NCI-H2196 treated with DMSO at 0.1 percent for 48 hours (cell line): ENCODE data around the gene TNS3.
"Not testable (repeated sequence)": the region's sequence is repeated elsewhere in the genome, so short reads cannot be mapped to it uniquely, and the experiment has no call there.

Source experiments
- DNase-seq: peaks from one replicate; lab custom pipeline; 2025; ENCODE audit not compliant: unreplicated experiment; lab: John Stamatoyannopoulos, UW

TNS3 gene

GRCh38 chr7:47543056-47543455 lies 38.9 kb downstream of the TNS3 start:
- DNase-seq: no peak

- DNase-seq: no peak
Measured at GRCh38 chr7:47542051-47542450, 39.9 kb downstream of the TNS3 start.

- not testable (repeated sequence) for DNase-seq
Measured at GRCh38 chr7:47541485-47541884, 40.4 kb downstream of the TNS3 start.

- no peak for DNase-seq
Measured at GRCh38 chr7:47540387-47541350, 41.2 kb downstream of the TNS3 start.

- no peak for DNase-seq
Measured at GRCh38 chr7:47540053-47540386, 41.9 kb downstream of the TNS3 start.

GRCh38 chr7:47539398-47540052 lies 42.4 kb downstream of the TNS3 start:
- no peak for DNase-seq

GRCh38 chr7:47538846-47539311 lies 43.0 kb downstream of the TNS3 start:
- DNase-seq: no peak

GRCh38 chr7:47537716-47538675 lies 43.9 kb downstream of the TNS3 start:
- no peak for DNase-seq

GRCh38 chr7:47536661-47537611 lies 45.0 kb downstream of the TNS3 start:
- no peak for DNase-seq

- no peak for DNase-seq
Measured at GRCh38 chr7:47535704-47536628, 45.9 kb downstream of the TNS3 start.

GRCh38 chr7:47535035-47535703 lies 46.7 kb downstream of the TNS3 start:
- DNase-seq: no peak

- no peak for DNase-seq
Measured at GRCh38 chr7:47534322-47535034, 47.4 kb downstream of the TNS3 start.

- DNase-seq: no peak
Measured at GRCh38 chr7:47531584-47532492, 50.1 kb downstream of the TNS3 start.

- DNase-seq: no peak
Measured at GRCh38 chr7:47529826-47530555, 51.9 kb downstream of the TNS3 start.

- DNase-seq: no peak
Measured at GRCh38 chr7:47529405-47529804, 52.5 kb downstream of the TNS3 start.

- DNase-seq: no peak
Measured at GRCh38 chr7:47528471-47528870, 53.4 kb downstream of the TNS3 start.
